Measurements from ENCODE around the gene SCAMP2.

- TF ChIP-seq POLR2A (IDR thresholded peaks at IDR 0.05) (no peak), CTCF (IDR thresholded peaks at IDR 0.05) (no peak)
These were observed 31.2 kb downstream of the SCAMP2 start for GRCh38 chr15:74841891-74842373.
